Measurements from ENCODE around the gene UAP1. TPM values are rescaled to one million over a fixed set of nuclear protein-coding genes. Genes with fewer than 3 reads are reported as not detected.

The UAP1 gene
- total RNA-seq, 2 donors from 2014 or later = 57.9 to 66.6 TPM

DNA sequence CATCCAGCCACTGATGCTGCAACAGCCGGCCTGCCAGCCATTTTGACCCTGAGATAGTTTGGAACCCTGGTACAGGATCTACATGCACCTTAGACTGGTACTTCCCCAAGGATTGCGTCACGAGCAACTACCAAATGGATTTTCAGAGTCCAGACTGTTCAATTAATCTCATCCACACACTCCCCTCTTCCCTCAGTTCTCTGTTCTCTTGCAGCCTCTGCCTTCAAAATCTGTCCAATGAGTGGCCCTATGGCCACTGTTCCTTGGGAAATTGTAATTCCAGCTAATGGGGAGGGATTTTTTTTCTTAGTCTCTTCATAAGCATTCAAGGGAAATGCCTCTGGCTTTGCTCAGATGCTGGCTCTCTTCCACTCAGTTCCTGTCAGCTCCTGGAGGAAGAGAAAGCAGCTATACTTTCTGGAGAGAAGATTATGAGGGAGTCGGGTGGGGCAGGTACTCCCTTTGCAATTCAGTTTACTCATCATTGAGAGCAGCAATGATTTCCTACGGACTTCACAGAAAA lies 19.8 kb upstream of the UAP1 start:
- no peaks in the 10 kb centered on the region for H3K4me1 ChIP-seq
- H3K27me3 ChIP-seq = no peaks in the 10 kb centered on the region
- intact Hi-C loops (cut with DNase I) = no loop called here
- WGBS, 2 donors = 63 to 72% methylated on average over 5 of the region's 5 CpGs
- TF ChIP-seq POLR2A (IDR thresholded peaks at IDR 0.05) = no peak
- no peak for TF ChIP-seq CTCF (IDR thresholded peaks at IDR 0.05)
- ATAC-seq (peak; percentile 27), DNase-seq (peak in 3 of 4 donors; percentile 17 to 55 (median 24))
- H3K36me3 ChIP-seq (replicated peaks in 1 of 2; ENCODE audit: insufficient read depth in 1 of 2, low read depth in 2 of 2) = no peaks in the 10 kb centered on the region
- no peaks in the 10 kb centered on the region for H3K9me3 ChIP-seq
- no peak overlapping the region for H3K4me3 ChIP-seq
- H3K27ac ChIP-seq = no peak overlapping the region

DNA sequence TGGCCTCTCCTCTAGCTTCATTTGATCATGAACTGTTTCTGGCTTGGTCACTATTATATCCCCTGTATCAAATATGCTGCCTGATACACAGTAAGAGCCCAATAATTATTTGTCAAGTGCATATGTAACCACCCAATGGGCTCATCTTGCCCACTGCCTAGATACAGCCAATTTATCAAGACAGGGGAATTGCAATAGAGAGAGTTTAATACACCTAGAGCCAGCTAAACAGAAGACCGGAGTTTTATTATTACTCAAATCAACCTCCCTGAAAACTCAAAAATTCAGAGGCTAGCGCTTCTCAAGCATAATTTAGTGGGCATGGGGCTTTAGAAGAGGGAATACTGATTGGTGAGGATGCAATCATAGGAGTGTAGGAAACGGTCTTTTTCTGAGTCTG lies 18.3 kb upstream of the UAP1 start:
- Histone ChIP-seq H3K27me3 (no peaks in the 10 kb centered on the region), H3K9me3 (no peaks in the 10 kb centered on the region), H3K36me3 (replicated peaks in 1 of 2; ENCODE audit: insufficient read depth in 1 of 2, low read depth in 2 of 2) (no peaks in the 10 kb centered on the region), H3K4me1 (no peaks in the 10 kb centered on the region), H3K4me3 (no peak overlapping the region), H3K27ac (no peak overlapping the region)
- WGBS, 2 donors = 91 to 98% methylated on average over 3 of the region's 3 CpGs
- DNase-seq = no peak
- ATAC-seq = no peak
- TF ChIP-seq CTCF (IDR thresholded peaks at IDR 0.05) (no peak), POLR2A (IDR thresholded peaks at IDR 0.05) (no peak)
- intact Hi-C loops (cut with DNase I) = no loop called here

GRCh38 chr1:162548170-162548569 lies 13.4 kb upstream of the UAP1 start:
- Histone ChIP-seq H3K9me3 (no peaks in the 10 kb centered on the region), H3K4me3 (no peak overlapping the region), H3K4me1 (no peaks in the 10 kb centered on the region), H3K27me3 (no peaks in the 10 kb centered on the region), H3K36me3 (replicated peaks in 1 of 2; ENCODE audit: insufficient read depth in 1 of 2, low read depth in 2 of 2) (no peaks in the 10 kb centered on the region), H3K27ac (no peak overlapping the region)
- TF ChIP-seq POLR2A (IDR thresholded peaks at IDR 0.05) = no peak
- TF ChIP-seq CTCF (IDR thresholded peaks at IDR 0.05) = no peak
- 84 to 85% methylated on average over 4 of the region's 4 CpGs for WGBS, 2 donors
- intact Hi-C loops (cut with DNase I) = no loop called here
- peak in 1 of 4 donors; percentile 13 for DNase-seq
- no peak for ATAC-seq

DNA sequence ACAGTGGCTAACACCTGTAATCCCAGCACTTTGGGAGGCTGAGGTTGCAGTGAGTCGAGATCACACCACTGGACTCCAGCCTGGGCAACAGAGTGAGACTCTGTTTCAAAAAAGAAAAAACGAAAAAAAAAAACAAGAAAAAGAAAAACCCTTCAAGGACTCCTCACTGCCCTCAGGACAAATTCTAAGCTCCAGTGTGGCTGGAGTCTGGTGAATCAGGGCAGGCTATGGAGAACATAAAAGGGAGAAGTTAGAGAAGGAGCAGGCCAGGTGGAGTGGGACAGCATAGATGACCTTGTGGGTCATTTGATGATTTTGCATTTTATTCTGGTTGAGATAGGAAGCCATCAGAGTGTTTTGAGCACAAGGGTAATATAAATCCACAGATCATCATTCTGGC lies 12.5 kb upstream of the UAP1 start:
- intact Hi-C loops (cut with DNase I) = no loop called here
- ATAC-seq = no peak
- Histone ChIP-seq H3K36me3 (replicated peaks in 1 of 2; ENCODE audit: insufficient read depth in 1 of 2, low read depth in 2 of 2) (no peaks in the 10 kb centered on the region), H3K4me1 (no peaks in the 10 kb centered on the region), H3K27me3 (no peaks in the 10 kb centered on the region), H3K4me3 (no peak overlapping the region), H3K9me3 (no peaks in the 10 kb centered on the region), H3K27ac (no peak overlapping the region)
- 83 to 86% methylated on average over 2 of the region's 2 CpGs for WGBS, 2 donors
- no peak for TF ChIP-seq POLR2A (IDR thresholded peaks at IDR 0.05)
- TF ChIP-seq CTCF (IDR thresholded peaks at IDR 0.05) = no peak
- no peak for DNase-seq

- no peaks in the 10 kb centered on the region for H3K27me3 ChIP-seq
- intact Hi-C loops (cut with DNase I) = no loop called here
- TF ChIP-seq CTCF (IDR thresholded peaks at IDR 0.05) (no peak), POLR2A (IDR thresholded peaks at IDR 0.05) (no peak)
- DNase-seq (peak in 3 of 4 donors; percentile 18 to 44 (median 34)), ATAC-seq (peak; percentile 56)
- no peaks in the 10 kb centered on the region for H3K4me1 ChIP-seq
- no peaks in the 10 kb centered on the region for H3K9me3 ChIP-seq
- no peak overlapping the region for H3K4me3 ChIP-seq
- no peak overlapping the region for H3K27ac ChIP-seq
- no peaks in the 10 kb centered on the region for H3K36me3 ChIP-seq (replicated peaks in 1 of 2; ENCODE audit: insufficient read depth in 1 of 2, low read depth in 2 of 2)
- WGBS, 2 donors = 21 to 65% methylated on average over 1 of the region's 1 CpG
Observed at GRCh38 chr1:162550925-162551324, 10.6 kb upstream of the UAP1 start.

Data from body of pancreas (tissue), 4 donors.